LNCaP clone FGC (cell line): ENCODE data around the gene YEATS4.
A peak's percentile ranks its signal among the peaks of the same experiment; 100 is the strongest.

Experiments used
- DNase-seq: peaks from one replicate; pipeline ENCODE4 v3.0.0-alpha.2; 2011; ENCODE audit warnings: low read depth
- H3K4me3 ChIP-seq: 2 replicates; pipeline ENCODE4 v1.5.1; 2011; ENCODE audit warnings: mild to moderate bottlenecking, low read depth, low read length, control low read depth
- TF ChIP-seq, protein P1 (sequence below): IDR thresholded peaks from 2 replicates; pipeline ENCODE4 v1.5.1; 2012; ENCODE audit warnings: mild to moderate bottlenecking; ENCODE audit not compliant: control insufficient read depth, insufficient read depth; ENCODE audit errors: extremely low read depth

Gene YEATS4

DNA sequence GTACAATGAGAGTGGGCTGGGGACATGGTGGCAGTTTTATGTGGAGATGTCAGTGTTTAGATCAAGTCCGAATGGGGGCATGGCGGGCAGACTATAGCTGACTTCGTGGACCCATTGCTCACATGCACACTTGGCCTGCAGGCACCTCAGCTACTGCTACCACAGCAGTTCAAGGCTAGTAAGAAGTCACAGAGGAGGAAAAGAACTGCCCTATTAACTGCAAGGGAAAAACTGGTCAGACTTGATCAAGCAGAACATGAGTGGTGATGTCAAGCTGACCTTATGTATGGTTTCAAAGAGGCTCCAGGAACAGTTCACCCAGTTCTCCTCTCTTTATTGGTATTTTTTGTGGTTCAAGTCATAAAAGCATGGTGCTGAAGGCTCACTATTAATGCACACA is 80.5 kb downstream of the YEATS4 start:
- TF ChIP-seq, protein P1, sequence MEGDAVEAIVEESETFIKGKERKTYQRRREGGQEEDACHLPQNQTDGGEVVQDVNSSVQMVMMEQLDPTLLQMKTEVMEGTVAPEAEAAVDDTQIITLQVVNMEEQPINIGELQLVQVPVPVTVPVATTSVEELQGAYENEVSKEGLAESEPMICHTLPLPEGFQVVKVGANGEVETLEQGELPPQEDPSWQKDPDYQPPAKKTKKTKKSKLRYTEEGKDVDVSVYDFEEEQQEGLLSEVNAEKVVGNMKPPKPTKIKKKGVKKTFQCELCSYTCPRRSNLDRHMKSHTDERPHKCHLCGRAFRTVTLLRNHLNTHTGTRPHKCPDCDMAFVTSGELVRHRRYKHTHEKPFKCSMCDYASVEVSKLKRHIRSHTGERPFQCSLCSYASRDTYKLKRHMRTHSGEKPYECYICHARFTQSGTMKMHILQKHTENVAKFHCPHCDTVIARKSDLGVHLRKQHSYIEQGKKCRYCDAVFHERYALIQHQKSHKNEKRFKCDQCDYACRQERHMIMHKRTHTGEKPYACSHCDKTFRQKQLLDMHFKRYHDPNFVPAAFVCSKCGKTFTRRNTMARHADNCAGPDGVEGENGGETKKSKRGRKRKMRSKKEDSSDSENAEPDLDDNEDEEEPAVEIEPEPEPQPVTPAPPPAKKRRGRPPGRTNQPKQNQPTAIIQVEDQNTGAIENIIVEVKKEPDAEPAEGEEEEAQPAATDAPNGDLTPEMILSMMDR, result no peak
- peak; percentile 69 for DNase-seq
- H3K4me3 ChIP-seq, result no peak overlapping the region
